ENCODE results near the gene RAB31.

The RAB31 gene

DNA sequence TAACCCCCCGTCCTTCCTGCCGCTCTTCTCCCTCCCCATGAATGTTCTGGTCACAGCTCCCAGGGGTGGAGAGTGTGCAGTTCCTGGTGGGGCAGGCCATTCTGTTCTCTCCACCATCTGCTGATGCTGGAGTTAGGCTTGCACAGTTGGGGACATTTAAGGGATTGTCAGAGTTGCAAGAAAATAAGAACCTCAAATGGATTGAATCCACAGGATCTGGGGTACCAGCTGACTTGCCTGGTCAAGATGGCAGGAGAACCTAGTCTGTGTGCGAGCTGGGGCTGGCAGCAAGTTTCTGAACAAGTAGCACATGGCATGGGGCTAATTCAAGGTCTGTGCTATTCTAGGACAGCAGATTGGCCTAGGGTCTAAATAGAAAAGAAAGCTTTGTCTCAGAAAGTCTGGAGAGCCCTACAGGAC is 116.9 kb downstream of the RAB31 start:
- DNase-seq, result no peak

DNA sequence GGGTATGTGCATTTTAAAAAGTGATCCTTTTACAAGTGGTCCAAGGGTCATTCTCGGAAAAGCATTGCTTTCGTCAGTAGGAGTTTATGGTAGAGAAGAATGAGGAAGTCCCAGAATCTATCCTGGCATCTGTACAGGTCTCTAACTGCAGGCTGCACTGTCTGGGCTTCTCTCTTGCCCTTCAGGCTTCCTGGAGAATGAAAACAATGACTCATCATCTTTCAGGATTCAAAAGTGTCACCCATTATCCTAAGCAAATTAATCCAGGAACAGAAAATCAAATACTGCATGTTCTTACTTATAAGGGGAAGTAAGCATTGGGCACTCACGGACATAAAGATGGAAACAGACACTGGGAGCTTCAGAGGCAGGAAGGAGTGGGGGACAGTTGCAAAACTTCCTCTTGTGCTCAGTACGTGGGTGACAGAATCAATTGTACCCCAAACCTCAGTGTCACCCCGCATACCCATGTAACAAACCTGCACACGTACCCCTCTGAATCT is 117.5 kb downstream of the RAB31 start:
- DNase-seq, result no peak

DNA sequence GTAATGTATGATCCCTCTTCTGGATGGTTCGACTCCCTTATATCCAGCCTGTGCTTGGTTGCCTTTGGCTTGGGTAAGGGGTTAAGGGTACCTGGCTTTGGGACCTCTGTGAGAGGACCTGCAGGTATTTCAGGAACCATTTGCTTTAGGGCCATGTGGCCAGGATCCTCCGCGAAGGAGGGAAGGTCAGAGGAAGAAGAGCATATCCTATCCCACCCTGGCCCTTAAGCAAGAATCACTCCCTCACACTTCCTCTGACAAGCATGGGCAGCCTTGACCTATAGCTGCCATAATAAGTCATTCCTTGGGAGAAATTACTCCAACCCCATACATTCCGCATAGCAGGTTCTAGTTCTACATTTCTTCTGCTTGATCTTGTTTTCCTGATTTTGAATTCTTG is 118.6 kb downstream of the RAB31 start:
- no peak for DNase-seq

DNA sequence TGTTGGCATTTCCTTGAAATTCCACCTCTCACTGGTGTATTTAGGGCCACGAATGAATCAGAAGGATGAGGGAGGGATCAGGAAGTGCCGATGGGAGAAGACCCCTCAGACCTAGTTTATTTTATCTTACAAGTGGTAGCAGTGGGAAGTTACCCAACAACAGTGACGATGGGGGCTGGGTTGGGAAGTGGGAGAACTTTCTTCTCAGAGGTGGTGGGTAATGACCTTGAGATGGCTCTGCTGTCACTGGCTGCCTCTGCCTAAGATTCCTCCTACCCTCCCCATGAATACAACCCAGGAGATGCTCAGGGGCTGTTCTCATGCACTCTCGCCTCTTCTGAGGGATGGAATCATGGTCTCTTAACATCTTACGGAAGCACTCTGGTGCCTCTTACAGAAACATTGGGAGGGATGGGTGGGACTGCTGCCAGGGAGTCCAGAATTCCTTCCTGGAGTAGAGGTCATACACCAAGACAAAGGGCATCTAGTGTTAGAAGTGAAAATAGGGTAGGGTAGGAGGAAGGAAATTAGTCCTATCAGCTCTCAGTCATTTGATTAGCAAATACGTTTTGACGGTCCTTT is 119.2 kb downstream of the RAB31 start:
- DNase-seq, result no peak

DNA sequence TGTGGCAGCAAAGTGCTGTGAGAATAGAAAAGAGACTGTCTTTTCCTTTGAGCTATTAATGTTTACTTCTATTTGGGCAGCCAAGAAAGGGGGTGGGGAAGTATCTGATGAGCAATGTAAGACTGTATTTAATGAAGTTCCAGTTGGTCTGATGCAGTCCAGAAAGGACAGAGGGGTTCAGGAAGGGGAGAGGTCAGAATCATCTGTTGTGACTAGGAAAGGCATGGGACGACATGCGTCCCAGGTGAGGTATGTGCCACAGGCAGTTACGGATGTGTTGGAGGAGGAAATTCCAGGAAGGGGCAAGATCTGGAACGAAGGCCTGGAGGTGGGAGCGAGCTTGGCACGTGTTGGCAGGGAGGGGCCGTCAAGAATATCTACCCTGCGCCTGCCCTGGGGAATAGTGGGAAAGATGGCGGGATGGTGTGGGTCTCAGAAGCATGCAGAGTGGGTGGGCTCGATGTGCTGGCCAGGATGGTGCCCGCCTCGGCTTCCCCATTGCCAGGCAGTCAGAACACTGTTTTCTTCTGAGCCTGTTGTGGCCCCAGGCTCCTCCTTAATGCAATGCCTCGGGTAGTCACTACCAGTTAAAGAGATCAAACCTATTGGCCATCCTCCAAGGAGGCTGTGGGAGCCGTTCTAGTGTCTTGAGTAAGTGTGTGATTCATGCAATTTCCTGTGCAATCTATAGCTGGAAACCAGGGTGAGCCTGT is 119.8 kb downstream of the RAB31 start:
- no peak for DNase-seq

DNA sequence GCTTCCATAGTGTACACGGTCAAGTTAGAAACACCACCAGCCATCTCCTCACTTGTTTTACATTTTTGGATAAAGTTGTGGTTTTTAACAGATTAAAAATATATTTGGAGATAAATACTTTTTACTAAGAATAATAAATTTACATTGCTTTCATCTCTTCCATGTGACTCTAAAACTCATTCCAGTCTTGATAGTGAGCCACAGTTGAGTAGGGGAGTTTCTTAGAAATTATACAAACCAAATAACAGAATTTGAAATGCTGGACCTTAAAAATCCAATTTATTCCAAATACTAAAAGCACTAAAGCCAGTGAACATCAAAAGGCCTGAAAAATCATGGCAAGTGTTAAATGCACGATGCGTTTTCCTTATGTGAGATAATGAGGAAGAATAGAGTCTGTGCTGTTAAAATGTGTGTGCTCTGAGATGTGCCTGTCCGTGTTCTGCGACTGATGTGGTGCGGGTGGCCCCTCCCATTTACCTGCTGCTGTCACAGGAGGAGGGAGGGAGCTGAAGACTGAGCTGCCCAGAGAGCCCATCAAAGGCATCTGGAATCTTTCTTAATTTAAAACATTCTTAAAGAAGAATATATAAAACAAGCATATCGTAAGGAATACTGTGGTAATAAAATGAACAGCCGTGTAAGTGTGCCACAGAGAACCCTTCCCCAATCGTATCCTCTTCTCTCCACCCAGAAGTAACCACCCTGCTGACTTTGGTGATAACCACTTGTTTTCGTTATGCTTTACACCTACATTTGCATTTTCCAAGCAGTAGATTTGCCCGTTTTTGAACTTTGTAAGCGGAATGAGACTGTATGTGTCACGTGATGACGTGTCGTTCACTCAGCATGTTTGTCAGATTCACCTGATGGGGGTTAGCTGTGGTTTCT is 120.7 kb downstream of the RAB31 start:
- DNase-seq, result no peak

DNA sequence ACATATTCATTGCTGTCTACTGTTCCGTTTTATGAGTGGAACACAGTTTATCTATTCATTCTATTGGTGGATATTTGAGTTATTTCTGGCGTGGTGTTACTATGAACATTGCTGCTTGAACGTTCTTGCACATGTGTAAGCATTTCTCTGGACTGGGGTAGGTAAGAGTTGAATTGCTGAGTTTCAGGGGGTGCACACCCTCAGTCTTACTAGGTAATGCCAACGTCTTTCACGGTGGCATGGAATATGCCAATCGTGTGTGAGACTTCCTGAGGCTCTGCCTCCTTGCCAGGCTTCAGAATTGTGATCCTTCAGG is 121.3 kb downstream of the RAB31 start:
- no peak for DNase-seq

DNA sequence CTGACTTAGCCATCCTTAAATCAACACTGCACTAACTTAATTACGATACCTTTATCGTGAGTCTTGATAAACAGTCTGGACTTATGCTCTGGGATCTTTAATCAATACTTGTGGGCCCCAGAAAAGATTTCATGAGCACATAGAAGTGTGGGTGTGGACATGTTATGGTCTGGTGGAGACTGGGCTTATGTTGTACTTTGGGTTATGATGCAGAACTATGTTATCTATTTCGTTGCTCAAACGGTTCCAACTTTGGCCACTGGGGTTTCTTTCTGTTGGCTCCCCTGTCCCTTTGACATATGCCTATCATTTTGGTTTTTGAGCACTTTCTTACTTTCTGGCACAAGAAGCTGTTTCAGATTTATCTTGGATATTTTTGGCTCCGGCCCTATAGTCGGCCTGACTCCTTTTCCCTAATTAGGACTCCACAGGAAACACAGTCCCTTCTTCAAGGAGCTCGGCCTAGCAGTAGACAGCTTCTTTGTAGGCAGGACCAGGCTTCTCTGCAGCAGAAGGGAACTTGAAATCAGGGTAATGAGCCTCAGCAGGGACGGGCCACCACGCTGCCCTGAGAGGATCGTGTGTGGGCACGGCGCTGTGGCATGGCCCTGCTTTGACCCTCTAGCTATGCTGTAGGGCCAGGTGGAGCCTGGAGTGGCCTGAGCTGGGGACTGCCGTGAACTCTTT is 123.1 kb downstream of the RAB31 start:
- DNase-seq, result no peak

DNA sequence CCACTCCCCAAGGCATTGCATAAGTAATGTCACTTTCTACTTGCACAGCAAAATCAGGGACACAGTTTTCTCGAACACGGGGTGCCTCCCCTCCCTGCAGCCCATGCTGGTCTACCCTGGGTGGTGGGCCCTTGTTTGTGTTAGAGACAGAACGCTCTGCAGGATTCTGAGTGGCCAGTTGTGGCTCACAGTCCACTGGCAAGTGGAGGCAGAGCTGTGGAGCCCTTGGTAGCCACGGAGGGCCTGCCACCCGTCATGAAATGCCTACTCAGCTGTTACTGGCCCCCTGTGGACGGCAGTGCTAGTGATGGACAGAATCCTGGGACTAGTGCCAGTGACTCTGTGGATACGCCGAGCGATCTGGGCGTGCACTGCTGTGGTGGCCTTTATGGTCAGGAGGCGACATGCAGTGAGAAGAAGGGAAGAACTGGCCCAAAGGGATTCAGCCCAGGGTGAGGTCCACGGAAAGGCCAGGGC is 123.7 kb downstream of the RAB31 start:
- DNase-seq, result no peak

DNA sequence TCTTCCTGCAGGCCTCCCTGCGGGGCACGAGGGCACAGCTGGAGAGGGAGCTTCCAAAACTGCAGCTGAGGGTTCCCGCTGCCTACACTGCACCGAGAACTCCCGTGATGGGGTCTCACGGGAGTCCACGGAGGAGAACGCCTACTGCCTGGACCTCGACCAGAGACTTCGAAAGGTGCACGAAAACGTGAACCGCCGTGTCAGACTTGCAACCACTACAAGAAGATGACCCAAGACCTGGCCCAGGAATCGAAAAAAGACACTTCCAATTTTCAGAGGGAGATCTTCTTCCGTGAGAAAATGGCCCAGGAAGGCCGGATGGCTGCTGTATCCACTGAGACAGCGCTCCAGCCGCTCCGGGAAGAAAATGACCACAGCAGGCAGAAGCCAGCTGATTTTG is 124.8 kb downstream of the RAB31 start:
- no peak for DNase-seq

DNA sequence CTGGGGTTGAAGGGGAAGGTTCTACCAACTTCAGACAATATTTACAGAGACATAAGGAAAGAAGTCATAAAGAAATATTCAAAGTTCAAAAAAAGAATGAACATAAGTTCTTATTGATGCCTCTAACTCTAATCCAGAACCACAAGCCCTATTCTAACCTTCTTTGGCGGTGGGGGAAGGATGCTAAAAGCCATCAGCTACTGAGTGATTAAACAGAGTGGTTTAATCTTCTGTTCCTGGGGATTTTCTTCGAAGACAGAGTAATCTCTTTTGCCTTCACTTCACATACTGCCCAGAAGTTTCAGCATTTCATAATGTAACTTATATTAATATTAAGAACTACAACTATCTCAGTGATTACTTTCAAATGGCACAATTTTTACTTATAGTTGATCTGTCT is 126.5 kb downstream of the RAB31 start:
- DNase-seq, result no peak

DNA sequence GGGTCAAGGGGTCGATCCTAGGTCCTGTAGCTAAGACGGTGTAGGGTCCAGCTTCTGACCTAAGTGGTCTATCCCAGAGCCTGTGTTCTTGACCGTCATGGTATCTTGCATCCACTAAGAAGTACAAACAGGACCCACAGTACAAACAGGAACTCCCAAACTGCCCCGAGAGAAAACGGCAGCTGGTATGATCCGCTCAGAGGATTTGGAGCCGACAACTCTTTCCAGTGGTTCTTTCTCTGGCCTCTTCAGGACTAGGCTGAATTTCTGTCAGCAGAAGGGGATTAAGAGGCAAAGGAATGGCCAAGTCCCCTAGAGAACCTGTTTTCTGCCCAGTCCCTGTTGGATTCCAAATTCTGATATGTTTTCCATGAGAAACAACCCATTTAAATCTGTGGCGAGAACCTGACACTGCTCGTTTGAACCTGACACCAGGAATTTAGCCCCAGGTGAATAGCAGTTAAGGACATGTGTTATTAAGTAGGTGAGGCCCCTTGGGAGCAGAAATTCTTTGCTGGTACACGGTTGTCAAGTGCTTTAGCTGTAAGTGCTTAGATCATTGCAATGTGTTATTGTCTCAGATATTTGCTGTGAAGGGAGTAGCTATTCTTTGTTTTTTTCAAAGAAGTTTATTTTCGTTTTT is 127.1 kb downstream of the RAB31 start:
- no peak for DNase-seq

DNA sequence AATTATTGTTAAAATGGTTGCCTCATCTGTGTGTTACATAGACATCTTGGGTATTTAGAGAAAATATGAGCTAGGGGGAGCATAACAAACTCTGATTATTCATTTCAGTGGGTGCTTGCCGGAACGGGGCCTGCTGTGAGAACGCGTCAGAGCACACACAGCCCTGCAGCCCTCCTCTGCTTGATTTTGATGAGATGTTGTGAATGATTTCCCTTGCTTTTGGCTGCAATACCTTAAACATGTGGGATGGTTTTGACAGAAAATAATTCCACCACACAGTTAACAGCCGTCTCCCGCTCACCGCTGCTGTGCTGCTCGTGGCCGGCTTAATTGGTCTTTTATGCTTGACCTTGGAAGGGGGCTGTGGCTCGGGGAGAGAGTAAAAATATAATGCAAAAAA is 127.7 kb downstream of the RAB31 start:
- no peak for DNase-seq

DNA sequence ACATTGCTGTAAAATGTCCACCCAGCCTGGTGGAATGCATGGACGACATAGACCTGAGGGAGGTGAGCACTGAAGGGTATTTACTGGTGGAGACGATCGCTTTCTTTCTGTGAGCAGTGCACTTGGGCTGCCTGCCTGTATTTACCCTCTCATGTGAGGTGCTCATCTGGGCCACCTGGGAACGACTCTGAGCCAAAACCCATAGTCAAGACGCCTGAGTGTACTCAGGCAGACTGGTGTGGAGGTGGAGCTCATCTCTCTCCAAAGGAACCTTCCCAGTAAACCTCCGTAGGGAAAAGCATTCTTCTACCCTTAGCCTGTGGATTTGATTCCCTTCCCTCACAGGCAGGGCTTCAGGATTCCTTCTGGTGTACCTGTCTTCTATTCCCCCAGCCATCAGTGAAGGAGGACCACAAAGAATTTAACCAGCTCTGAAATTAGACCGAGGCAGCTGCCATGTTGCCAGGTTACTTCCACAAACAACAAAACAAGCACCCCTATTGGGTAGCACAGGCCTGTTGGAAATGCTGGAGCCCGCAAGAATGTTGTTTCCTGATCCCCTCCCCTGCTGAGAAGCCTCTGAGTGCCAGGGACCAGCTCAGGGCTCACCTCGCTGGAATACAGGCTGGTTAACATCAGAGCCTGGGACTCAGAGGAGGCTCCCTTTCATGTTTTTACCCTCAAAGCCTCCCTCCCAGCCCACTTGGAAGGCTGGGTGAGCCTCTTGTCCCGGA is 130.2 kb downstream of the RAB31 start:
- DNase-seq, result no peak

DNA sequence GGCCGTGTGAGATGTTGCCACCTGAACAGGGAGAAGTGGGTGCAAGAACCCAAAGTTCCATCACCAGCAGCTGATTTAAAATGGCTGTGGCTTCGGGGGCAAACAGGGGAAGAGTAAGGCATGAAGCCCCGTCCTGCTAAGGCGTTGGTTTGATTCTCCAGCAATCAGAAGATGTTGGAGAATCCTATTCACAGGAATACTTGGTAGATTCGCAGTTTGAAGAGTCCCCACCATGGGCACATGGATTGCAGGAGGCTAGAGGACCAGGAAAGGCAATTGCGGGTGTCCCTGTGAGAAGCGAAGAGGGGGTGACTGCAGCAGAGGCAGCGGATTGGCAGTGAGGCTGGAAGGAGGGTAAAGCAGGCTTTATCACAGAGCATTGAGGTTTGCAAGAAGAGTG is 131.1 kb downstream of the RAB31 start:
- DNase-seq, result no peak

DNA sequence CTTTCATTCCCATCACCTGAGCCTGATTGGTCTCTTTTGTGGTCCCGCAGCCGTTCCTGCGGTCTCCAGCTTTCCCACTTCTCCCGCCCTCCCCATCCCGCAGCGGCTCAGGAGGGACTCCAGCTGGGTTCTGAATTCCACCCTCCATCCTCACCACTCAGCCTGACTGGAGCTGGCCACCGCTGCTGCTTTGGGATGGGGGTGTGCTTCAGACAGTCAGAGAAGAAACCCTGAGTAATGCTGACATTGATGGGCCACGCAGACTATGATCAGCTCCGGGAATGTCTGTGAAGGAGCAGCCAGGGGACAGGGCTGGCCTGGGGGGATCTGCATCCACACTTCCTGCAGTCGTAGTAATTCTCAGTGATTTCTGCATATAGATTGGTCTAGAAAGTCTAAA is 131.8 kb downstream of the RAB31 start:
- no peak for DNase-seq

DNA sequence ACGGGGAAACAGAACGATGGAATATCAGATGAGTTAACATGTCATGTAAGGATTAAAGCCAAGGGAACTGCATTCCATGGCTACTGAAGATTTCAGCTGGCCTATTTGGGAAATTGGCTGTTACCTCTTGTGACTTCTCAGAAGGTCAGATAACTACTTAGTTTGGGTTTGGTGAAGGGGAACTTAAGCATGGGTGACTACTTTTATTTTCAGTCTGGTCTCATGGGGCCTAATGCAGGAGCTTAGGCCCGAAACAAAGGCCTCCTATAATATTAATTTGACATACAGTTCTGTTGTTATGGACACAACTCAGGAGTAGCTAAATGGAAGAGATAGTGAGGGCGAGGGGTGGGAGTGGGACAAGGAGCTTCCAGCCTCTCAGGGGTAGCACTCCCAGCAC is 133.7 kb downstream of the RAB31 start:
- no peak for DNase-seq

DNA sequence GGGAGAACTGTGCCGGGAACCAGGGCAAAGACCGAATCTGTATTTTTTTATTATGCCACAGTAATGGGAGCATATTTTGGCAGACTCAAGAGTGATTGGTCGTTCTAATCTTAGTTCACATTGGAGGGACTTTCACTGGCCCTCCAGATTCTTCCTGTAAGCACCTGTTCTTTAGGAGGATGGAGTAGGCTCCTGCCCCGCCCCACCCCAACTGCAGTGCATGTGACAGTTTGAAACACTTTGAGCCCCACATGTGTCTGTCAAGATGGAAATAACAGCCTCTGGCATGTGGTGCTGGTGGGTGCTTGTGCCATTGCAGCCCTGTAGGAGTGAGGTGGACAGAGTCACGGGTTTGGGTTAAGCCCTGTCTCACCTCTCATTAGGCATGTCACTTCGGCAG is 134.3 kb downstream of the RAB31 start:
- DNase-seq, result no peak

DNA sequence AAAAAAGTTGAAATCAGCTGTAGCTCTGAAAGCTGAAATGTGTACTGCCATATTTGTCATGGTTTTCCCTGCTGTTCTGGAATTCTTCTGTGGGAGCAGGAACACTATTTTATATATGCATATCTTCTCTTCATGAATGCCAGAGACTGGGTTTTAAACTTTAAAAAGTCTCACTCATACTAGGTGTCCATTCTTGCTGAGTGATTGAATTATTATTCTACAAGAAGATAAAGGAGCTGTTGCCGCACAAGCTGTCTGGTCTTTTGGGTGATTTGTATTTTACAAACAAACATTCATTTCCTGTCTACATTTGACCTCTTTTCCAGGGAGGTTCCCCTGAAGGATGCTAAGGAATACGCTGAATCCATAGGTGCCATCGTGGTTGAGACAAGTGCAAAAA is 137.2 kb downstream of the RAB31 start:
- DNase-seq, result no peak

DNA sequence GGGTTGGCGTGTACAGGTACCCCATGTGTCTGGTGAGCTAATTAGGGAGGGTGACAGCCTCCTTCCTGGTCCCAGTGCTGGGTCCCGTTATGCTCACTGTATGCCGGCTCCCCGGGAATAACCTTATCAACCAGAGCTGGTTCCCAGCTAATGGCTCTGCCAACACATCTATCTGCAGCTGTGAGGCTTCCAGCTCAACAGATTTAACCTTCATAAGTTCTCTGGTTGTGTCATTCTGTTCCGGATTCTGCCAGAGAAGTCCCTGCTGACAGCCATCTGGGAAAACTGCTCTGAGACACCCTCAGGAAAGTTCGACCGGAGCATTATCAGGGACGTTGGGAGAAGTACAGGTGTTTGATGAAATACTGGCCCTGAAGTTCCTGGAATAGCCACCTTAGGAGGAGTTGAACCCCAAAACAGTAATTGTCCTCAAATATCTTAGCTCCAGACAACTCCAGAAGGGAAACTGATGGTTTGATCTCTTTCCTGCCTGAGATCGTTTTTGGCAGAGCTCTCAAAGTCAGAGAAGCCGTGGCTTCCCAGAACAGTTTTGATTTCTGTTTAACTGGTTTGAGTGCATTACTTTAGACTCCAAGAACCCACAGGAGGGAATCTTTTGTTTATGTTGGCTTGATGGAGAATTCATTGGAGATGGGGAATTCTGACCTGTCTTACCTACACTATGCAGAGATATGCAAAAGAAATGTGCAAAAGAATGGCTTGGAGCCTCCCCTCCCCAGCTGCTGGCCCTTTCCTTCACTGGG is 138.2 kb downstream of the RAB31 start:
- DNase-seq, result no peak

DNA sequence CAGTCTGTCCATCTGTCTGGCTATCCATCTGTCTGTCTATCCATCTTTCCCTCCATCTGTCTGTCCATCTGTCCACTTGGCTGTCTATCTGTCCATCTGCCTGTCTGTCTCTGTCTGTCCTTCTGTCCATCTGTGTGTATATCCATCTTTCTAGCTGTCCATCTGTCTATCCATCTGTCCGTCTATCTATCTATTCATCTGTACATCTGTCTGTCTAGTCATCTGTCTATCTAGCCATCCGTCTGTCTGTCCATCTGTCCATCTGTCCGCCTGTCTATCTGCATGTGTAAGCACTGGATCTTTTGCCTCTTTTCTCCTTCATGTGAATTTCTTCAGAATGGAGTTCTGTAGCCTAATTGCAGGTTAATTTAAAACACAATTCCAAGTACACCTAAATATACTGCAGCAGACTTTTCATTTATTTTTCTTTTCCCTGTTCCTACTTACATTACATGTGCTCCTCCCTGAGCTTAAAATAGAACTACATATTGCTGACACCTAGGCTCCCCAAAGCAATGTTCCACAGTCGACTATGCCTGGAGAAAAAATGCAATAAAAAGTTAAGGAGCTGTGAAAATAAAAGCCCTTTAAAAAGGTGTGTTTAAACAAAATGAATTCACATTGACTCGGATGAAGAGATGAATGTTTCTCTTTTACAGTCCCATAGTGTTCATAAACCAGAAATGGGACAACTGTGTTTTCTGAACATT is 140.2 kb downstream of the RAB31 start:
- no peak for DNase-seq

All from stimulated activated CD4-positive, alpha-beta T cell treated with anti-CD3 and anti-CD28 coated beads, Interleukin-4, amount 100 ng/mL, for 4 hours (primary cell).